Neutrophil (primary cell): ENCODE measurements around the gene RBM39.
A peak's percentile ranks its signal among the peaks of the same experiment; 100 is the strongest.

Experiments used
- H3K27ac ChIP-seq: fragments of 200-600 bp; sonication (generic); 2 replicates; pipeline ENCODE4 v1.5.1; 2016; ENCODE audit warnings: mild to moderate bottlenecking, moderate library complexity
- H3K27me3 ChIP-seq: fragments of 200-600 bp; sonication (generic); 2 replicates; pipeline ENCODE4 v1.6.0; 2016; ENCODE audit warnings: mild to moderate bottlenecking
- H3K36me3 ChIP-seq: fragments of 200-600 bp; sonication (generic); 2 replicates; pipeline ENCODE4 v1.5.1; 2017
- H3K4me1 ChIP-seq, 2 experiments: fragments of 200-600 bp in 1 of 2; sonication (generic) in 1 of 2; 1 replicate in 1 of 2; 2 replicates in 1 of 2; pipeline versions ENCODE4 v1.5.1 to v1.6.1; 2013 to 2016; ENCODE audit warnings: low read depth in 1 of 2, low read length in 1 of 2, mild to moderate bottlenecking in 1 of 2, moderate library complexity in 1 of 2; ENCODE audit not compliant: control insufficient read depth in 1 of 2, insufficient read depth in 1 of 2
- H3K4me3 ChIP-seq, 2 experiments: fragments of 200-600 bp in 1 of 2; sonication (generic) in 1 of 2; 1 replicate in 1 of 2; 2 replicates in 1 of 2; pipeline ENCODE4 v1.5.1; 2013 to 2016; ENCODE audit warnings: low read depth in 1 of 2, low read length in 1 of 2, mild to moderate bottlenecking in 1 of 2, moderate library complexity in 1 of 2
- H3K9me3 ChIP-seq: fragments of 200-600 bp; sonication (generic); 2 replicates; pipeline ENCODE4 v1.5.1; 2016
- CTCF ChIP-seq: fragments of 200-600 bp; sonication (generic); IDR thresholded peaks from 2 replicates; pipeline ENCODE4 v1.5.1; 2016; ENCODE audit warnings: antibody characterized with exemption

The RBM39 gene

GRCh38 chr20:35742741-35743523 lies 872 bp upstream of the RBM39 start:
- TF ChIP-seq CTCF, result no peak
- Histone ChIP-seq H3K36me3 (peaks cover 27% of the 10 kb centered on the region), H3K27me3 (no peaks in the 10 kb centered on the region), H3K4me1 (peaks cover 42 to 52% of the 10 kb centered on the region in 2 experiments), H3K27ac (peak overlapping the region; percentile 97), H3K9me3 (no peaks in the 10 kb centered on the region), H3K4me3 (peak overlapping the region; percentile 96 to 99)

- Histone ChIP-seq H3K27me3 (no peaks in the 10 kb centered on the region), H3K9me3 (no peaks in the 10 kb centered on the region), H3K4me3 (peak overlapping the region in 1 of 2 experiments; percentile 96), H3K4me1 (peaks cover 35 to 47% of the 10 kb centered on the region in 2 experiments), H3K27ac (peak overlapping the region; percentile 97), H3K36me3 (peaks cover 61% of the 10 kb centered on the region)
- peak; percentile 7 for TF ChIP-seq CTCF
Observed at GRCh38 chr20:35739294-35740163, 2.5 kb downstream of the RBM39 start.

GRCh38 chr20:35738410-35739179 lies 3.5 kb downstream of the RBM39 start:
- peaks cover 71% of the 10 kb centered on the region for H3K36me3 ChIP-seq
- peak overlapping the region; percentile 97 for H3K27ac ChIP-seq
- H3K27me3 ChIP-seq, result no peaks in the 10 kb centered on the region
- no peak overlapping the region for H3K4me3 ChIP-seq
- peaks cover 28 to 38% of the 10 kb centered on the region in 2 experiments for H3K4me1 ChIP-seq
- H3K9me3 ChIP-seq, result no peaks in the 10 kb centered on the region
- TF ChIP-seq CTCF, result no peak

DNA sequence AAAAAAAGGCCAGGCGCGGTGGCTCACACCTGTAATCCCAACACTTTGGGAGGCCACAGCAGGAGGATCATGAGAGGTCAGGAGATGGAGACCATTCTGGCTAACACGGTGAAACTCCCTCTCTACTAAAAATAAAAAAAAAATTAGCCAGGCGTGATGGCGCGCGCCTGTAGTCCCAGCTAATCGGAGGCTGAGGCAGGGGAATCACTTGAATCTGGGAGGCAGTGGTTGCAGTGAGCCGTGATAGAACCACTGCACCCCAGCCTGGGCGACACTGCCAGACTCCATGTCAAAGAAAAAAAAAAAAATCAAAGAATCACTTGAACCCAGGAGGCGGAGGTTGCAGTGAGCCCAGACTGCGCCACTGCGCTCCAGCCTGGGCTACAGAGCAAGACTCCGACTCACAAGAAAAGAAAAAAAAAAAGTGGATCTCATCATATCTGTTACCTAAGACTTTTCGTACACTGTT lies 4.2 kb downstream of the RBM39 start:
- peak overlapping the region; percentile 3 for H3K27ac ChIP-seq
- no peaks in the 10 kb centered on the region for H3K27me3 ChIP-seq
- H3K9me3 ChIP-seq, result no peaks in the 10 kb centered on the region
- H3K4me1 ChIP-seq, result peaks cover 21 to 31% of the 10 kb centered on the region in 2 experiments
- peaks cover 78% of the 10 kb centered on the region for H3K36me3 ChIP-seq
- TF ChIP-seq CTCF, result no peak
- no peak overlapping the region for H3K4me3 ChIP-seq

DNA sequence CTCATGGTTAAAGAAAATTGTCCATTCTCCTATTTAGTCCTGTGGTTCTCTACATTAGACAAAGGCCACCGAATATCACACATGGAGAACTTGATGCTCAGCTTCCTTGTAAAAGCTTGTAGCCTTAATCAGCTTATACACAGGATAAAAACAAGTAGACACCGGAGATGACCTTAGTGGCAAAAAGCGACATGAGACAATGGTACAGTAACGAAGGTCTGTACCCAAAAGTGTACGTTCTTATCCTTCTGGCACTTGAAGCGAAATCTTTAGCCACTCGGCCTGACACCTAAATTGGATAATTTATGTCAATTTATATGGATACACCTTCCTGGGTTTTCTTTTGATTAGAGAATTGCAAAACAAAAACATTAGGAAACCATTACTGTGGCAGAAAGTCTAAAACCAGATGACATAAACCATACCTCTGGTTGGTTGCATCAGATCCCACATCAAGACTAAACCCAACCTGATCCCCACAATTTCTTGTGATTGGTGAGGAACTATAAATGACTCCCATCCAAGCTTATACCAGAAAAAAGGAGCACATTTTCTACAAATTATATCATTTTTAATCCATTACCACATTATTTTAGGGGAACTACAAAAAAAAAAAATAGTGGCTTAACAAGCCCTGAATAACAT lies 6.1 kb downstream of the RBM39 start:
- H3K4me1 ChIP-seq, result peaks cover 18 to 27% of the 10 kb centered on the region in 2 experiments
- no peak overlapping the region for H3K4me3 ChIP-seq

More for the DNA sequence above, 6.1 kb downstream of the RBM39 start:
- no peak for TF ChIP-seq CTCF
- H3K27me3 ChIP-seq, result no peaks in the 10 kb centered on the region
- H3K9me3 ChIP-seq, result no peaks in the 10 kb centered on the region
- peaks cover 97% of the 10 kb centered on the region for H3K36me3 ChIP-seq
- H3K27ac ChIP-seq, result peak overlapping the region; percentile 4
